ENCODE data around the gene PCDHA8. TPM values are rescaled to one million over a fixed set of nuclear protein-coding genes. Genes with fewer than 3 reads are reported as not detected.
"Not testable (repeated sequence)": the region's sequence is repeated elsewhere in the genome, so short reads cannot be mapped to it uniquely, and the experiment has no call there.

The PCDHA8 gene
- total and polyA plus RNA-seq, 4 donors, result 0.63 to 4.3 (median 1.6) TPM

- not testable (repeated sequence) for H3K36me3 ChIP-seq (ENCODE audit: control insufficient read depth, insufficient read depth, low read length); DNase-seq (ENCODE audit: low read depth in 4 of 6, low spot score in 6 of 6); H3K9me3 ChIP-seq (ENCODE audit: control insufficient read depth, insufficient read depth, low read length); H3K4me1 ChIP-seq (ENCODE audit: control insufficient read depth, insufficient read depth, low read length); H3K27me3 ChIP-seq (ENCODE audit: control insufficient read depth, insufficient read depth, low read length); H3K4me3 ChIP-seq (ENCODE audit: low read depth, low read length); H3K27ac ChIP-seq (ENCODE audit: low read depth, low read length)
- 36% methylated on average over 101 of the region's 101 CpGs for WGBS (ENCODE audit: insufficient coverage)
These were observed 9.0 kb downstream of the PCDHA8 start for GRCh38 chr5:140849831-140850634.

GRCh38 chr5:140855772-140856674 lies 15.0 kb downstream of the PCDHA8 start, which contains the start of gene PCDHA10:
Gene PCDHA10 (plus strand): TSS chr5:140855897. CDS start chr5:140856049, 152 bp downstream.
- H3K36me3 ChIP-seq (ENCODE audit: control insufficient read depth, insufficient read depth, low read length), result peaks cover 2% of the 10 kb centered on the region
- no peaks in the 10 kb centered on the region for H3K4me1 ChIP-seq (ENCODE audit: control insufficient read depth, insufficient read depth, low read length)
- peak in 3 of 6 donors; percentile 19 to 55 (median 52) for DNase-seq (ENCODE audit: low read depth in 4 of 6, low spot score in 6 of 6)
- H3K27me3 ChIP-seq (ENCODE audit: control insufficient read depth, insufficient read depth, low read length), result no peaks in the 10 kb centered on the region
- WGBS (ENCODE audit: insufficient coverage), result 16% methylated on average over 26 of the region's 44 CpGs
- no peak within 1 kb of the TSS for H3K27ac ChIP-seq (ENCODE audit: low read depth, low read length)
- peak within 1 kb of the TSS; percentile 9 for H3K4me3 ChIP-seq (ENCODE audit: low read depth, low read length)
- peaks cover 2% of the 10 kb centered on the region for H3K9me3 ChIP-seq (ENCODE audit: control insufficient read depth, insufficient read depth, low read length)

GRCh38 chr5:140857177-140857986 lies 16.4 kb downstream of the PCDHA8 start:
- Histone ChIP-seq H3K4me3 (ENCODE audit: low read depth, low read length) (no peak overlapping the region), H3K36me3 (ENCODE audit: control insufficient read depth, insufficient read depth, low read length) (peaks cover 3% of the 10 kb centered on the region), H3K9me3 (ENCODE audit: control insufficient read depth, insufficient read depth, low read length) (peaks cover 9% of the 10 kb centered on the region), H3K27me3 (ENCODE audit: control insufficient read depth, insufficient read depth, low read length) (no peaks in the 10 kb centered on the region), H3K4me1 (ENCODE audit: control insufficient read depth, insufficient read depth, low read length) (no peaks in the 10 kb centered on the region), H3K27ac (ENCODE audit: low read depth, low read length) (no peak overlapping the region)
- 46% methylated on average over 94 of the region's 94 CpGs for WGBS (ENCODE audit: insufficient coverage)
- DNase-seq (ENCODE audit: low read depth in 4 of 6, low spot score in 6 of 6), result no peak

GRCh38 chr5:140857987-140858240 lies 16.9 kb downstream of the PCDHA8 start:
- H3K36me3 ChIP-seq (ENCODE audit: control insufficient read depth, insufficient read depth, low read length), result peaks cover 9% of the 10 kb centered on the region
- 50% methylated on average over 22 of the region's 22 CpGs for WGBS (ENCODE audit: insufficient coverage)
- no peaks in the 10 kb centered on the region for H3K4me1 ChIP-seq (ENCODE audit: control insufficient read depth, insufficient read depth, low read length)
- no peak overlapping the region for H3K4me3 ChIP-seq (ENCODE audit: low read depth, low read length)
- peaks cover 14% of the 10 kb centered on the region for H3K9me3 ChIP-seq (ENCODE audit: control insufficient read depth, insufficient read depth, low read length)
- H3K27ac ChIP-seq (ENCODE audit: low read depth, low read length), result no peak overlapping the region
- no peak for DNase-seq (ENCODE audit: low read depth in 4 of 6, low spot score in 6 of 6)
- H3K27me3 ChIP-seq (ENCODE audit: control insufficient read depth, insufficient read depth, low read length), result no peaks in the 10 kb centered on the region

- no peaks in the 10 kb centered on the region for H3K27me3 ChIP-seq (ENCODE audit: control insufficient read depth, insufficient read depth, low read length)
- no peak for DNase-seq (ENCODE audit: low read depth in 4 of 6, low spot score in 6 of 6)
- peaks cover 15% of the 10 kb centered on the region for H3K9me3 ChIP-seq (ENCODE audit: control insufficient read depth, insufficient read depth, low read length)
- no peak overlapping the region for H3K4me3 ChIP-seq (ENCODE audit: low read depth, low read length)
- no peak overlapping the region for H3K27ac ChIP-seq (ENCODE audit: low read depth, low read length)
- H3K36me3 ChIP-seq (ENCODE audit: control insufficient read depth, insufficient read depth, low read length), result peaks cover 13% of the 10 kb centered on the region
- WGBS (ENCODE audit: insufficient coverage), result 34% methylated on average over 76 of the region's 76 CpGs
- no peaks in the 10 kb centered on the region for H3K4me1 ChIP-seq (ENCODE audit: control insufficient read depth, insufficient read depth, low read length)
These were observed 21.7 kb downstream of the PCDHA8 start for GRCh38 chr5:140862441-140863295.

GRCh38 chr5:140868721-140869554 lies 28.0 kb downstream of the PCDHA8 start, which contains the start of gene PCDHA11:
Gene PCDHA11 (plus strand): TSS chr5:140868957. CDS start chr5:140869104, 147 bp downstream.
- H3K9me3 ChIP-seq (ENCODE audit: control insufficient read depth, insufficient read depth, low read length), result peaks cover 13% of the 10 kb centered on the region
- 11% methylated on average over 32 of the region's 41 CpGs for WGBS (ENCODE audit: insufficient coverage)
- peak within 1 kb of the TSS; percentile 7 for H3K4me3 ChIP-seq (ENCODE audit: low read depth, low read length)
- H3K4me1 ChIP-seq (ENCODE audit: control insufficient read depth, insufficient read depth, low read length), result peaks cover 4% of the 10 kb centered on the region
- H3K36me3 ChIP-seq (ENCODE audit: control insufficient read depth, insufficient read depth, low read length), result peaks cover 14% of the 10 kb centered on the region
- peak in 3 of 6 donors; percentile 19 to 72 (median 60) for DNase-seq (ENCODE audit: low read depth in 4 of 6, low spot score in 6 of 6)
- no peaks in the 10 kb centered on the region for H3K27me3 ChIP-seq (ENCODE audit: control insufficient read depth, insufficient read depth, low read length)
- H3K27ac ChIP-seq (ENCODE audit: low read depth, low read length), result no peak within 1 kb of the TSS

GRCh38 chr5:140869555-140869886 lies 28.5 kb downstream of the PCDHA8 start:
- 21% methylated on average over 2 of the region's 5 CpGs for WGBS (ENCODE audit: insufficient coverage)
- Histone ChIP-seq H3K4me1 (ENCODE audit: control insufficient read depth, insufficient read depth, low read length) (peaks cover 4% of the 10 kb centered on the region), H3K36me3 (ENCODE audit: control insufficient read depth, insufficient read depth, low read length) (peaks cover 14% of the 10 kb centered on the region), H3K4me3 (ENCODE audit: low read depth, low read length) (no peak overlapping the region), H3K27ac (ENCODE audit: low read depth, low read length) (no peak overlapping the region), H3K9me3 (ENCODE audit: control insufficient read depth, insufficient read depth, low read length) (peaks cover 13% of the 10 kb centered on the region), H3K27me3 (ENCODE audit: control insufficient read depth, insufficient read depth, low read length) (no peaks in the 10 kb centered on the region)
- DNase-seq (ENCODE audit: low read depth in 4 of 6, low spot score in 6 of 6), result peak in 1 of 6 donors; percentile 43
